Measurements from ENCODE around the gene RSAD1. TPM values are rescaled to one million over a fixed set of nuclear protein-coding genes. Genes with fewer than 3 reads are reported as not detected.

The RSAD1 gene
- total RNA-seq, 1 experiment from 2014 or later: 93.9 TPM

DNA sequence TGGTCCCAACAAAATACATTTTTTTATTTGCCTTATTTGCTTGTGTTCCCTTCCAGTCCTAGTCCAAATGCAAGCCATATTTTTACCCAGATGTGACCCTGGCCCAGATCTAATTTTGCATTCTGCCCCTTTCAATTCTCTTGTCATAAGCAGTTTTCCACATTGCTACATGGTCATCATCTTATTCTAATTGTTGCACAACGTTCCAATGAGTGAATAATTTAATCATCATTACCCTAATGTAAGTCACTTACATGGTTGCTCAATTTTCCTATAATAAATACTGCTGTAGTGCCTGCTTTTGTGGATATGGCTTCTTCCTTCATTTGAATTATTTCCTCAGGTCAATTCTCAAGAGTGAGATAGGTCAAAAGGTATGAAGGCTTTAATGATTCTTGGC is 12.8 kb downstream of the RSAD1 start:
- Mint-ChIP-seq H3K4me1 (ENCODE audit: low read depth, unreplicated experiment) (no peaks in the 10 kb centered on the region), H3K27me3 (ENCODE audit: insufficient read depth, unreplicated experiment) (no peaks in the 10 kb centered on the region), H3K4me3 (ENCODE audit: unreplicated experiment) (no peak overlapping the region), H3K36me3 (ENCODE audit: insufficient read depth, unreplicated experiment) (no peaks in the 10 kb centered on the region), H3K27ac (ENCODE audit: unreplicated experiment) (no peak overlapping the region), H3K9me3 (ENCODE audit: unreplicated experiment) (no peaks in the 10 kb centered on the region)
- no TSS peak for BruUV-seq (replicated peaks)
- Histone ChIP-seq H3K9me3 (no peaks in the 10 kb centered on the region), H3K4me1 (no peaks in the 10 kb centered on the region), H3K36me3 (ENCODE audit: control insufficient read depth, insufficient read depth, low read length) (no peaks in the 10 kb centered on the region), H3K27me3 (replicated peaks; ENCODE audit: control insufficient read depth, insufficient read depth, low read length) (no peaks in the 10 kb centered on the region), H3K4me3 (ENCODE audit: low read depth, low read length) (no peak overlapping the region)
- CTCF ChIA-PET: interaction anchor here (0.9 to 2.1 kb wide), 2 partner anchors 9 to 10 kb away, joined by 3 to 7 read pairs; no protein-coding TSS in a partner anchor
- intact Hi-C loops (cut with micrococcal nuclease; ENCODE audit: unreplicated experiment): no loop called here
- no peak for DNase-seq
- POLR2A ChIA-PET: no interaction called here
- TF ChIP-seq, protein P1, sequence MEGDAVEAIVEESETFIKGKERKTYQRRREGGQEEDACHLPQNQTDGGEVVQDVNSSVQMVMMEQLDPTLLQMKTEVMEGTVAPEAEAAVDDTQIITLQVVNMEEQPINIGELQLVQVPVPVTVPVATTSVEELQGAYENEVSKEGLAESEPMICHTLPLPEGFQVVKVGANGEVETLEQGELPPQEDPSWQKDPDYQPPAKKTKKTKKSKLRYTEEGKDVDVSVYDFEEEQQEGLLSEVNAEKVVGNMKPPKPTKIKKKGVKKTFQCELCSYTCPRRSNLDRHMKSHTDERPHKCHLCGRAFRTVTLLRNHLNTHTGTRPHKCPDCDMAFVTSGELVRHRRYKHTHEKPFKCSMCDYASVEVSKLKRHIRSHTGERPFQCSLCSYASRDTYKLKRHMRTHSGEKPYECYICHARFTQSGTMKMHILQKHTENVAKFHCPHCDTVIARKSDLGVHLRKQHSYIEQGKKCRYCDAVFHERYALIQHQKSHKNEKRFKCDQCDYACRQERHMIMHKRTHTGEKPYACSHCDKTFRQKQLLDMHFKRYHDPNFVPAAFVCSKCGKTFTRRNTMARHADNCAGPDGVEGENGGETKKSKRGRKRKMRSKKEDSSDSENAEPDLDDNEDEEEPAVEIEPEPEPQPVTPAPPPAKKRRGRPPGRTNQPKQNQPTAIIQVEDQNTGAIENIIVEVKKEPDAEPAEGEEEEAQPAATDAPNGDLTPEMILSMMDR (IDR thresholded peaks at IDR 0.05; ENCODE audit: insufficient read depth in 1 of 2, low read depth in 1 of 2, low read length in 1 of 2, severe bottlenecking in 1 of 2, unreplicated experiment in 1 of 2): no peak

- CTCF ChIA-PET: interaction anchor here (2.1 kb wide), 1 partner anchor 9 kb away, joined by 7 read pairs; no protein-coding TSS in a partner anchor
- no TSS peak for BruUV-seq (replicated peaks)
- POLR2A ChIA-PET: no interaction called here
Observed at GRCh38 chr17:50492214-50492613, 13.6 kb downstream of the RSAD1 start.

GRCh38 chr17:50493744-50494143 is 15.1 kb downstream of the RSAD1 start:
- DNase-seq: no peak
- H3K36me3 Mint-ChIP-seq (ENCODE audit: insufficient read depth, unreplicated experiment): no peaks in the 10 kb centered on the region
- Histone ChIP-seq H3K4me3 (ENCODE audit: low read depth, low read length) (no peak overlapping the region), H3K27me3 (replicated peaks; ENCODE audit: control insufficient read depth, insufficient read depth, low read length) (no peaks in the 10 kb centered on the region), H3K9me3 (no peaks in the 10 kb centered on the region), H3K4me1 (peaks cover 8% of the 10 kb centered on the region), H3K36me3 (ENCODE audit: control insufficient read depth, insufficient read depth, low read length) (no peaks in the 10 kb centered on the region)
- POLR2A ChIA-PET: interaction anchor here (0.6 kb wide), 1 partner anchor 222 kb away, joined by 3 read pairs; no protein-coding TSS in a partner anchor
- H3K9me3 Mint-ChIP-seq (ENCODE audit: unreplicated experiment): no peaks in the 10 kb centered on the region
- TF ChIP-seq, protein P1 (IDR thresholded peaks at IDR 0.05; ENCODE audit: insufficient read depth in 1 of 2, low read depth in 1 of 2, low read length in 1 of 2, severe bottlenecking in 1 of 2, unreplicated experiment in 1 of 2): no peak
- peaks cover 8% of the 10 kb centered on the region for H3K4me1 Mint-ChIP-seq (ENCODE audit: low read depth, unreplicated experiment)
- BruUV-seq (replicated peaks): no TSS peak
- intact Hi-C loops (cut with micrococcal nuclease; ENCODE audit: unreplicated experiment): no loop called here
- CTCF ChIA-PET: interaction anchor here (1.5 to 2.1 kb wide), 4 partner anchors 8 to 14 kb away, joined by 6 to 7 read pairs (median 6); no protein-coding TSS in a partner anchor
- no peak overlapping the region for H3K27ac Mint-ChIP-seq (ENCODE audit: unreplicated experiment)
- H3K27me3 Mint-ChIP-seq (ENCODE audit: insufficient read depth, unreplicated experiment): no peaks in the 10 kb centered on the region
- no peak overlapping the region for H3K4me3 Mint-ChIP-seq (ENCODE audit: unreplicated experiment)

More at GRCh38 chr17:50492214-50492613, 13.6 kb downstream of the RSAD1 start:
- H3K4me1 Mint-ChIP-seq (ENCODE audit: low read depth, unreplicated experiment): no peaks in the 10 kb centered on the region
- no peak overlapping the region for H3K27ac Mint-ChIP-seq (ENCODE audit: unreplicated experiment)
- no peaks in the 10 kb centered on the region for H3K4me1 ChIP-seq
- H3K36me3 ChIP-seq (ENCODE audit: control insufficient read depth, insufficient read depth, low read length): no peaks in the 10 kb centered on the region
- TF ChIP-seq, protein P1 (IDR thresholded peaks at IDR 0.05; ENCODE audit: insufficient read depth in 1 of 2, low read depth in 1 of 2, low read length in 1 of 2, severe bottlenecking in 1 of 2, unreplicated experiment in 1 of 2): no peak
- no peaks in the 10 kb centered on the region for H3K27me3 Mint-ChIP-seq (ENCODE audit: insufficient read depth, unreplicated experiment)
- no peaks in the 10 kb centered on the region for H3K9me3 ChIP-seq
- H3K27me3 ChIP-seq (replicated peaks; ENCODE audit: control insufficient read depth, insufficient read depth, low read length): no peaks in the 10 kb centered on the region
- no peak for DNase-seq
- no peaks in the 10 kb centered on the region for H3K36me3 Mint-ChIP-seq (ENCODE audit: insufficient read depth, unreplicated experiment)
- H3K4me3 ChIP-seq (ENCODE audit: low read depth, low read length): no peak overlapping the region
- intact Hi-C loops (cut with micrococcal nuclease; ENCODE audit: unreplicated experiment): no loop called here
- no peak overlapping the region for H3K4me3 Mint-ChIP-seq (ENCODE audit: unreplicated experiment)
- H3K9me3 Mint-ChIP-seq (ENCODE audit: unreplicated experiment): no peaks in the 10 kb centered on the region

Measured in Caco-2 (cell line).